Esophagus muscularis mucosa (tissue), 3 donors: ENCODE results near the gene F12.

Experiments
- POLR2A ChIP-seq: fragments of 450-650 bp; IDR thresholded peaks from one replicate; pipeline ENCODE4 v1.6.1; 2017; ENCODE audit warnings: antibody characterized with exemption, moderate library complexity, mild to moderate bottlenecking, low read depth
- TF ChIP-seq, protein P1 (sequence below), 3 experiments: fragments of 200-600 bp in 2 of 3; fragments of 450-650 bp in 1 of 3; sonication (generic) in 2 of 3; IDR thresholded peaks; one replicate each; pipeline ENCODE4 v1.5.1; 2017 to 2019; ENCODE audit warnings: antibody characterized with exemption in 3 of 3, mild to moderate bottlenecking in 2 of 3, moderate library complexity in 1 of 3

DNA sequence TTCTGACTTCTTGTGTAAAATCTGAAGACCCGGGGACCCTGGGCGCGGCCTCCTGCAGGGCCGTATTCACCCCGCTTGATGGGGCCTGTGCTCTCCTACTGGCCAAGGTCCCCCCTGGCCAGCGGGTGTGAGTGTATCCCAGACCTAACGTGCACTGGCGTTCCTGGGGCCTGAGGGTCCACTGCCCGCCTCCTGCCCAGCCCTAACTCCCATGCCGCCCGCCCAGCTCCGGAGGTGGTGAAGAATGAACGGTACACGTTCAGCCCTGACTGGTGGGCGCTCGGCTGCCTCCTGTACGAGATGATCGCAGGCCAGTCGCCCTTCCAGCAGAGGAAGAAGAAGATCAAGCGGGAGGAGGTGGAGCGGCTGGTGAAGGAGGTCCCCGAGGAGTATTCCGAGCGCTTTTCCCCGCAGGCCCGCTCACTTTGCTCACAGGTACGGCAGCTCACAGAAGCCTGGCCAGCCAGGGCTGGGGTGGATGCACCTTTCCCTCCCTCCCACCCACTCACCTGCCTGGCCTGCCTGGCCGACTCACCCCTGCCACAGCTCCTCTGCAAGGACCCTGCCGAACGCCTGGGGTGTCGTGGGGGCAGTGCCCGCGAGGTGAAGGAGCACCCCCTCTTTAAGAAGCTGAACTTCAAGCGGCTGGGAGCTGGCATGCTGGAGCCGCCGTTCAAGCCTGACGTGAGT is 26.6 kb upstream of the F12 start:
- TF ChIP-seq, protein P1, sequence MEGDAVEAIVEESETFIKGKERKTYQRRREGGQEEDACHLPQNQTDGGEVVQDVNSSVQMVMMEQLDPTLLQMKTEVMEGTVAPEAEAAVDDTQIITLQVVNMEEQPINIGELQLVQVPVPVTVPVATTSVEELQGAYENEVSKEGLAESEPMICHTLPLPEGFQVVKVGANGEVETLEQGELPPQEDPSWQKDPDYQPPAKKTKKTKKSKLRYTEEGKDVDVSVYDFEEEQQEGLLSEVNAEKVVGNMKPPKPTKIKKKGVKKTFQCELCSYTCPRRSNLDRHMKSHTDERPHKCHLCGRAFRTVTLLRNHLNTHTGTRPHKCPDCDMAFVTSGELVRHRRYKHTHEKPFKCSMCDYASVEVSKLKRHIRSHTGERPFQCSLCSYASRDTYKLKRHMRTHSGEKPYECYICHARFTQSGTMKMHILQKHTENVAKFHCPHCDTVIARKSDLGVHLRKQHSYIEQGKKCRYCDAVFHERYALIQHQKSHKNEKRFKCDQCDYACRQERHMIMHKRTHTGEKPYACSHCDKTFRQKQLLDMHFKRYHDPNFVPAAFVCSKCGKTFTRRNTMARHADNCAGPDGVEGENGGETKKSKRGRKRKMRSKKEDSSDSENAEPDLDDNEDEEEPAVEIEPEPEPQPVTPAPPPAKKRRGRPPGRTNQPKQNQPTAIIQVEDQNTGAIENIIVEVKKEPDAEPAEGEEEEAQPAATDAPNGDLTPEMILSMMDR (IDR thresholded peaks at IDR 0.05): no peak
- no peak for TF ChIP-seq POLR2A
